GM12878 (cell line): ENCODE measurements around the gene CYP26C1. TPM values are rescaled to one million over a fixed set of nuclear protein-coding genes. Genes with fewer than 3 reads are reported as not detected.
A peak's percentile ranks its signal among the peaks of the same experiment; 100 is the strongest.

ENCODE experiments used
- ATAC-seq: fragments of 200-7000 bp; cut with Tn5 transposase; 3 replicates; pipeline ENCODE4 v1.9.1; 2020; ENCODE audit warnings: mild to moderate bottlenecking, moderate library complexity
- BruUV-seq: library from RNA; stranded (reverse); fragments of 400-500 nt; replicated peaks from 2 replicates; lab custom pipeline; 2021; lab: Mats Ljungman, UMichigan
- CTCF ChIA-PET: fragments of 300-600 bp; sonication (Branson Sonifier 250); formaldehyde crosslinking; extraction: SDS; loops from one replicate; lab custom pipeline; 2021; ENCODE audit warnings: inconsistent platforms; lab: Yijun Ruan, JAX
- POLR2A ChIA-PET: fragments of 350-600 bp; formaldehyde crosslinking; extraction: SDS; loops from one replicate; lab custom pipeline; 2021; ENCODE audit warnings: inconsistent platforms; lab: Charles Lee
- RAD21 ChIA-PET: fragments of 300-600 bp; sonication (Branson Sonifier 250); formaldehyde crosslinking; loops from one replicate; lab custom pipeline; 2023; ENCODE audit warnings: antibody characterized with exemption; ENCODE audit not compliant: unreplicated experiment; lab: Charles Lee
- SMC1A ChIA-PET: fragments of 300-600 bp; sonication (Branson Sonifier 250); formaldehyde crosslinking; loops from one replicate; lab custom pipeline; 2023; ENCODE audit not compliant: unreplicated experiment, uncharacterized antibody; lab: Charles Lee
- DNase-seq: peaks from one replicate; pipeline ENCODE4 v3.0.0-alpha.2; 2011; ENCODE audit warnings: low read depth, low spot score
- FAIRE-seq: peaks from 3 replicates; lab custom pipeline; 2011; peaks lifted over from hg19 to GRCh38; lab: Jason Lieb, UNC
- H2AFZ ChIP-seq: 2 replicates; pipeline ENCODE4 v1.6.0; 2011; ENCODE audit warnings: low read depth, low read length, control low read depth; ENCODE audit not compliant: control insufficient read depth
- H3K27ac ChIP-seq: 2 replicates; pipeline ENCODE4 v1.5.1; 2011; ENCODE audit warnings: control low read depth; ENCODE audit not compliant: control insufficient read depth, insufficient read depth
- H3K27me3 ChIP-seq, 2 experiments: replicated peaks in 1 of 2; 2 replicates each; pipeline versions ENCODE4 v1.6.0 to v1.6.1; 2011; ENCODE audit warnings: low read length in 1 of 2; ENCODE audit not compliant: control insufficient read depth in 2 of 2, insufficient read depth in 2 of 2
- H3K36me3 ChIP-seq, 2 experiments: 2 replicates each; pipeline ENCODE4 v1.5.1; 2011; ENCODE audit warnings: low read length in 1 of 2; ENCODE audit not compliant: control insufficient read depth in 2 of 2, insufficient read depth in 2 of 2
- H3K4me1 ChIP-seq: 2 replicates; pipeline ENCODE4 v1.6.1; 2011; ENCODE audit warnings: mild to moderate bottlenecking, low read length, moderate library complexity, mixed read lengths; ENCODE audit not compliant: control insufficient read depth, insufficient read depth
- H3K4me2 ChIP-seq: 2 replicates; pipeline ENCODE4 v1.6.0; 2011; ENCODE audit warnings: control low read depth; ENCODE audit not compliant: control insufficient read depth, insufficient read depth
- H3K4me3 ChIP-seq: fragments of 200-600 bp; sonication (generic); 2 replicates; pipeline ENCODE4 v1.5.1; 2016
- H3K79me2 ChIP-seq: 2 replicates; pipeline ENCODE4 v1.6.0; 2011; ENCODE audit warnings: low read length; ENCODE audit not compliant: control insufficient read depth, insufficient read depth
- H3K9ac ChIP-seq: 2 replicates; pipeline ENCODE4 v1.8.0; 2011; ENCODE audit warnings: low read length, control low read depth, mixed read lengths; ENCODE audit not compliant: control insufficient read depth, insufficient read depth
- H3K9me3 ChIP-seq: replicated peaks from 3 replicates; pipeline ENCODE4 v1.5.1; 2011; ENCODE audit warnings: mild to moderate bottlenecking, low read length; ENCODE audit not compliant: control insufficient read depth, insufficient read depth
- H4K20me1 ChIP-seq: 2 replicates; pipeline ENCODE4 v1.6.0; 2011; ENCODE audit not compliant: control insufficient read depth, insufficient read depth
- ATF7 ChIP-seq: fragments of 450-650 bp; IDR thresholded peaks from 2 replicates; pipeline ENCODE4 v1.6.1; 2016; ENCODE audit warnings: low read depth, mild to moderate bottlenecking
- FOXM1 ChIP-seq: IDR thresholded peaks from 2 replicates; pipeline ENCODE4 v1.6.1; 2012; ENCODE audit warnings: low read depth, mild to moderate bottlenecking, inconsistent platforms, low read length, moderate library complexity
- GABPA ChIP-seq: IDR thresholded peaks from 2 replicates; pipeline ENCODE4 v1.6.1; 2014; ENCODE audit warnings: antibody characterized with exemption, low read depth, mild to moderate bottlenecking, inconsistent platforms
- HDGF ChIP-seq: fragments of 450-650 bp; IDR thresholded peaks from 2 replicates; pipeline ENCODE4 v1.6.1; 2016; ENCODE audit warnings: antibody characterized with exemption
- IKZF2 ChIP-seq, 2 experiments: fragments of 450-650 bp; IDR thresholded peaks; 2 replicates each; pipeline ENCODE4 v1.6.1; 2017; ENCODE audit warnings: mild to moderate bottlenecking in 2 of 2, moderate library complexity in 2 of 2
- KDM1A ChIP-seq: fragments of 200-600 bp; sonication (generic); IDR thresholded peaks from 2 replicates; pipeline ENCODE4 v1.6.1; 2016; ENCODE audit warnings: borderline replicate concordance
- NR2C1 ChIP-seq: fragments of 450-650 bp; IDR thresholded peaks from 2 replicates; pipeline ENCODE4 v1.6.1; 2017; ENCODE audit warnings: antibody characterized with exemption, mild to moderate bottlenecking, moderate library complexity
- NR2F1 ChIP-seq: fragments of 450-650 bp; conservative IDR thresholded peaks from 2 replicates; pipeline ENCODE4 v1.6.1; 2017; ENCODE audit warnings: mild to moderate bottlenecking
- PAX5 ChIP-seq: IDR thresholded peaks from 2 replicates; pipeline ENCODE4 v1.6.1; 2011; ENCODE audit warnings: low read depth, low read length, borderline replicate concordance
- PAX8 ChIP-seq: fragments of 450-650 bp; IDR thresholded peaks from 2 replicates; pipeline ENCODE4 v1.6.1; 2017; ENCODE audit warnings: mild to moderate bottlenecking, moderate library complexity
- PKNOX1 ChIP-seq: fragments of 450-650 bp; IDR thresholded peaks from 2 replicates; pipeline ENCODE4 v1.6.1; 2016; ENCODE audit warnings: mild to moderate bottlenecking
- POU2F2 ChIP-seq: IDR thresholded peaks from 3 replicates; pipeline ENCODE4 v1.6.1; 2011; ENCODE audit warnings: low read depth, mild to moderate bottlenecking, low read length, borderline replicate concordance
- RAD21 ChIP-seq: IDR thresholded peaks from 2 replicates; pipeline ENCODE4 v1.6.1; 2011; ENCODE audit warnings: mild to moderate bottlenecking, low read depth, low read length, moderate library complexity; ENCODE audit not compliant: insufficient read depth
- SMAD5 ChIP-seq: IDR thresholded peaks from 2 replicates; pipeline ENCODE4 v1.6.1; 2016; ENCODE audit warnings: antibody characterized with exemption, low read depth
- SMC3 ChIP-seq: IDR thresholded peaks from 2 replicates; pipeline ENCODE4 v1.6.1; 2011; ENCODE audit warnings: low read length, improper control_type of control experiment, borderline replicate concordance
- SP1 ChIP-seq: IDR thresholded peaks from one replicate; pipeline ENCODE4 v1.6.1; 2011; ENCODE audit warnings: low read depth, low read length
- SPI1 ChIP-seq: IDR thresholded peaks from 2 replicates; pipeline ENCODE4 v1.6.1; 2011; ENCODE audit warnings: low read depth, mild to moderate bottlenecking, low read length, moderate library complexity, borderline replicate concordance; ENCODE audit not compliant: insufficient read depth
- YY1 ChIP-seq: IDR thresholded peaks from 2 replicates; pipeline ENCODE4 v1.6.1; 2011; ENCODE audit warnings: low read depth, mild to moderate bottlenecking, low read length
- WGBS: methylation state at CpG from one replicate; pipeline ENCODE4 v1.1.6; 2016; ENCODE audit warnings: low lambda C conversion rate; ENCODE audit not compliant: insufficient replicate concordance, insufficient coverage; ENCODE audit errors: missing lambda C conversion rate; 5-methylcytosine and 5-hydroxymethylcytosine counted together
- in situ Hi-C: fragments of 300-500 bp; cut with MboI; formaldehyde crosslinking; loops from 9 replicates; pipeline ENCODE4 v1.14.3; 2018; ENCODE audit warnings: mixed read lengths
- intact Hi-C: fragments of 100-400 bp; cut with micrococcal nuclease; formaldehyde crosslinking; loops from one replicate; pipeline ENCODE4 v1.14.2; 2022; ENCODE audit not compliant: unreplicated experiment
- polyA plus RNA-seq, 11 experiments: library from polyadenylated mRNA; depleted of rRNA in 4 of 11; unstranded in 6 of 11; stranded (reverse) in 5 of 11; fragments of >200 nt; fragmentation: Nextera tagmentation in 4 of 11; fragmentation: Illumina TruSeq in 1 of 11; extraction: Ambion mirVana in 4 of 11; extraction: Trizol in 1 of 11; gene quantifications; 1 replicate in 1 of 11; 2 replicates in 10 of 11; pipeline versions ENCODE4 v1.2.1 to v1.2.3, GENCODE V29; 2011 to 2016; ENCODE audit warnings: inconsistent platforms in 2 of 11, missing spikeins in 2 of 11, low read depth in 1 of 11
- total RNA-seq, 4 experiments: library from RNA; depleted of rRNA in 3 of 4; stranded (reverse); fragments of >200 nt in 3 of 4; fragmentation: Illumina TruSeq in 1 of 4; extraction: Trizol in 1 of 4; gene quantifications; 2 replicates each; pipeline versions ENCODE4 v1.2.1 to v1.2.3, GENCODE V29; 2013 to 2021
- TF ChIP-seq, protein P1 (sequence below), 3 experiments: IDR thresholded peaks in 2 of 3; conservative IDR thresholded peaks in 1 of 3; 2 replicates each; pipeline ENCODE4 v1.5.1; 2011; ENCODE audit warnings: low read depth in 3 of 3, low read length in 3 of 3, mild to moderate bottlenecking in 3 of 3, control low read depth in 2 of 3, moderate library complexity in 2 of 3, inconsistent platforms in 1 of 3, mixed read lengths in 1 of 3; ENCODE audit not compliant: control insufficient read depth in 2 of 3, insufficient read depth in 1 of 3; ENCODE audit errors: extremely low read depth in 1 of 3
- TF ChIP-seq, protein P2 (sequence below): fragments of 450-650 bp; IDR thresholded peaks from 2 replicates; pipeline ENCODE4 v1.6.1; 2017; ENCODE audit warnings: low read depth, mild to moderate bottlenecking, moderate library complexity
- TF ChIP-seq, protein P3 (sequence below): fragments of 450-650 bp; IDR thresholded peaks from 2 replicates; pipeline ENCODE4 v1.6.1; 2014; ENCODE audit warnings: mild to moderate bottlenecking

The CYP26C1 gene
- total and polyA plus RNA-seq, 10 of the 15 experiments (the other 5 are each of a cell fraction or from before 2014, with no cell fraction given): under 0.01 to 0.08 TPM; not detected in 8

GRCh38 chr10:93039721-93040120, 20.9 kb upstream of the CYP26C1 start:
- H2AFZ ChIP-seq: no peak overlapping the region
- 22% methylated on average over 3 of the region's 3 CpGs for WGBS
- no peak overlapping the region for H3K9ac ChIP-seq
- SMC1A ChIA-PET: interaction anchor here (0.7 to 2.2 kb wide), 6 partner anchors 9 to 72 kb away, joined by 3 to 7 read pairs (median 3); no protein-coding TSS in a partner anchor
- no peaks in the 10 kb centered on the region for H3K79me2 ChIP-seq
- no peak overlapping the region for H3K4me3 ChIP-seq
- no peaks in the 10 kb centered on the region for H3K4me1 ChIP-seq
- no peaks in the 10 kb centered on the region for H4K20me1 ChIP-seq
- no TSS peak for BruUV-seq
- H3K36me3 ChIP-seq: no peaks in the 10 kb centered on the region
- no peak overlapping the region for H3K27ac ChIP-seq
- peak; percentile 16 for DNase-seq
- in situ Hi-C loops (no loop called here), intact Hi-C loops (loop anchor here (1.0 to 5.0 kb wide), 2 partner anchors 72 to 154 kb away; no protein-coding TSS in a partner anchor)
- RAD21 ChIA-PET: interaction anchor here (0.7 to 1.0 kb wide), 2 partner anchors 75 to 155 kb away, joined by 3 to 4 read pairs; no protein-coding TSS in a partner anchor
- H3K9me3 ChIP-seq: no peaks in the 10 kb centered on the region
- FAIRE-seq: peak; percentile 54
- CTCF ChIA-PET: interaction anchor here (0.7 to 1.8 kb wide), 10 partner anchors 14 to 155 kb away, joined by 3 to 5 read pairs (median 4); no protein-coding TSS in a partner anchor
- H3K27me3 ChIP-seq: no peaks in the 10 kb centered on the region
- POLR2A ChIA-PET: no interaction called here
- no peak overlapping the region for H3K4me2 ChIP-seq
- ATAC-seq: peak; percentile 79
- TF ChIP-seq POU2F2 (no peak), RAD21 (peak; percentile 80), SP1 (no peak), NR2F1 (no peak), SPI1 (peak; percentile 65; the same call in 1 of the 2 replicates), SMAD5 (no peak), HDGF (no peak), IKZF2 (IDR thresholded peaks at IDR 0.05) (no peak), KDM1A (no peak), PKNOX1 (peak; percentile 47; the same call in 1 of the 2 replicates), NR2C1 (no peak), GABPA (no peak), YY1 (0 out of 2 replicates have a peak, but pooled peaks have one; percentile 31), SMC3 (peak; percentile 54; the same call in 1 of the 2 replicates), ATF7 (no peak), FOXM1 (no peak), PAX8 (no peak), PAX5 (no peak)
- TF ChIP-seq, protein P1, sequence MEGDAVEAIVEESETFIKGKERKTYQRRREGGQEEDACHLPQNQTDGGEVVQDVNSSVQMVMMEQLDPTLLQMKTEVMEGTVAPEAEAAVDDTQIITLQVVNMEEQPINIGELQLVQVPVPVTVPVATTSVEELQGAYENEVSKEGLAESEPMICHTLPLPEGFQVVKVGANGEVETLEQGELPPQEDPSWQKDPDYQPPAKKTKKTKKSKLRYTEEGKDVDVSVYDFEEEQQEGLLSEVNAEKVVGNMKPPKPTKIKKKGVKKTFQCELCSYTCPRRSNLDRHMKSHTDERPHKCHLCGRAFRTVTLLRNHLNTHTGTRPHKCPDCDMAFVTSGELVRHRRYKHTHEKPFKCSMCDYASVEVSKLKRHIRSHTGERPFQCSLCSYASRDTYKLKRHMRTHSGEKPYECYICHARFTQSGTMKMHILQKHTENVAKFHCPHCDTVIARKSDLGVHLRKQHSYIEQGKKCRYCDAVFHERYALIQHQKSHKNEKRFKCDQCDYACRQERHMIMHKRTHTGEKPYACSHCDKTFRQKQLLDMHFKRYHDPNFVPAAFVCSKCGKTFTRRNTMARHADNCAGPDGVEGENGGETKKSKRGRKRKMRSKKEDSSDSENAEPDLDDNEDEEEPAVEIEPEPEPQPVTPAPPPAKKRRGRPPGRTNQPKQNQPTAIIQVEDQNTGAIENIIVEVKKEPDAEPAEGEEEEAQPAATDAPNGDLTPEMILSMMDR (IDR thresholded peaks at IDR 0.05 in 2 of 3, conservative IDR thresholded peaks at IDR 0.05 in 1 of 3; ENCODE audit: control insufficient read depth in 2 of 3, extremely low read depth in 1 of 3, insufficient read depth in 1 of 3, low read depth in 3 of 3, low read length in 3 of 3): peak; percentile 53 to 69 (median 59)
- TF ChIP-seq, protein P2, sequence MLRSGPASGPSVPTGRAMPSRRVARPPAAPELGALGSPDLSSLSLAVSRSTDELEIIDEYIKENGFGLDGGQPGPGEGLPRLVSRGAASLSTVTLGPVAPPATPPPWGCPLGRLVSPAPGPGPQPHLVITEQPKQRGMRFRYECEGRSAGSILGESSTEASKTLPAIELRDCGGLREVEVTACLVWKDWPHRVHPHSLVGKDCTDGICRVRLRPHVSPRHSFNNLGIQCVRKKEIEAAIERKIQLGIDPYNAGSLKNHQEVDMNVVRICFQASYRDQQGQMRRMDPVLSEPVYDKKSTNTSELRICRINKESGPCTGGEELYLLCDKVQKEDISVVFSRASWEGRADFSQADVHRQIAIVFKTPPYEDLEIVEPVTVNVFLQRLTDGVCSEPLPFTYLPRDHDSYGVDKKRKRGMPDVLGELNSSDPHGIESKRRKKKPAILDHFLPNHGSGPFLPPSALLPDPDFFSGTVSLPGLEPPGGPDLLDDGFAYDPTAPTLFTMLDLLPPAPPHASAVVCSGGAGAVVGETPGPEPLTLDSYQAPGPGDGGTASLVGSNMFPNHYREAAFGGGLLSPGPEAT: no peak
- TF ChIP-seq, protein P3, sequence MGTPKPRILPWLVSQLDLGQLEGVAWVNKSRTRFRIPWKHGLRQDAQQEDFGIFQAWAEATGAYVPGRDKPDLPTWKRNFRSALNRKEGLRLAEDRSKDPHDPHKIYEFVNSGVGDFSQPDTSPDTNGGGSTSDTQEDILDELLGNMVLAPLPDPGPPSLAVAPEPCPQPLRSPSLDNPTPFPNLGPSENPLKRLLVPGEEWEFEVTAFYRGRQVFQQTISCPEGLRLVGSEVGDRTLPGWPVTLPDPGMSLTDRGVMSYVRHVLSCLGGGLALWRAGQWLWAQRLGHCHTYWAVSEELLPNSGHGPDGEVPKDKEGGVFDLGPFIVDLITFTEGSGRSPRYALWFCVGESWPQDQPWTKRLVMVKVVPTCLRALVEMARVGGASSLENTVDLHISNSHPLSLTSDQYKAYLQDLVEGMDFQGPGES: no peak
